ENCODE results near the gene ASB5.

The ASB5 gene

GRCh38 chr4:176268963-176269362 lies at the start of gene ASB5:
TSS of gene ASB5 (minus strand) at chr4:176269222. CDS start at chr4:176269108, 114 bp downstream.
- Histone ChIP-seq H3K4me3 (ENCODE audit: low read depth in 1 of 2, low read length in 2 of 2) (no peak within 1 kb of the TSS), H3K36me3 (ENCODE audit: control insufficient read depth in 1 of 2, insufficient read depth in 2 of 2, low read length in 2 of 2) (no peaks in the 10 kb centered on the region), H3K4me1 (ENCODE audit: control insufficient read depth in 1 of 2, insufficient read depth in 2 of 2, low read length in 2 of 2) (no peaks in the 10 kb centered on the region), H3K27me3 (ENCODE audit: low read depth, low read length) (no peaks in the 10 kb centered on the region), H3K27ac (ENCODE audit: low read length) (no peak within 1 kb of the TSS), H3K9me3 (ENCODE audit: control insufficient read depth in 1 of 2, low read length in 2 of 2) (no peaks in the 10 kb centered on the region)

GRCh38 chr4:176313596-176314336 lies 44.7 kb upstream of the ASB5 start:
- no peaks in the 10 kb centered on the region for H3K36me3 ChIP-seq (ENCODE audit: control insufficient read depth in 1 of 2, insufficient read depth in 2 of 2, low read length in 2 of 2)
- H3K9me3 ChIP-seq (ENCODE audit: control insufficient read depth in 1 of 2, low read length in 2 of 2) = no peaks in the 10 kb centered on the region
- H3K27me3 ChIP-seq (ENCODE audit: low read depth, low read length) = no peaks in the 10 kb centered on the region
- peaks cover 0 to 1% of the 10 kb centered on the region in 2 donors for H3K4me1 ChIP-seq (ENCODE audit: control insufficient read depth in 1 of 2, insufficient read depth in 2 of 2, low read length in 2 of 2)
- H3K27ac ChIP-seq (ENCODE audit: low read length) = no peak overlapping the region
- H3K4me3 ChIP-seq (ENCODE audit: low read depth in 1 of 2, low read length in 2 of 2) = no peak overlapping the region

- Histone ChIP-seq H3K4me1 (ENCODE audit: control insufficient read depth in 1 of 2, insufficient read depth in 2 of 2, low read length in 2 of 2) (no peaks in the 10 kb centered on the region), H3K4me3 (ENCODE audit: low read depth in 1 of 2, low read length in 2 of 2) (no peak overlapping the region), H3K36me3 (ENCODE audit: control insufficient read depth in 1 of 2, insufficient read depth in 2 of 2, low read length in 2 of 2) (no peaks in the 10 kb centered on the region), H3K9me3 (ENCODE audit: control insufficient read depth in 1 of 2, low read length in 2 of 2) (no peaks in the 10 kb centered on the region), H3K27me3 (ENCODE audit: low read depth, low read length) (no peaks in the 10 kb centered on the region), H3K27ac (ENCODE audit: low read length) (no peak overlapping the region)
Observed at GRCh38 chr4:176309772-176310171, 40.8 kb upstream of the ASB5 start.

- no peaks in the 10 kb centered on the region for H3K27me3 ChIP-seq (ENCODE audit: low read depth, low read length)
- no peak overlapping the region for H3K27ac ChIP-seq (ENCODE audit: low read length)
- H3K9me3 ChIP-seq (ENCODE audit: control insufficient read depth in 1 of 2, low read length in 2 of 2) = no peaks in the 10 kb centered on the region
- no peaks in the 10 kb centered on the region for H3K4me1 ChIP-seq (ENCODE audit: control insufficient read depth in 1 of 2, insufficient read depth in 2 of 2, low read length in 2 of 2)
- no peaks in the 10 kb centered on the region for H3K36me3 ChIP-seq (ENCODE audit: control insufficient read depth in 1 of 2, insufficient read depth in 2 of 2, low read length in 2 of 2)
- H3K4me3 ChIP-seq (ENCODE audit: low read depth in 1 of 2, low read length in 2 of 2) = no peak overlapping the region
Observed at GRCh38 chr4:176309046-176309445, 40.0 kb upstream of the ASB5 start.

- Histone ChIP-seq H3K4me3 (ENCODE audit: low read depth in 1 of 2, low read length in 2 of 2) (no peak overlapping the region), H3K27me3 (ENCODE audit: low read depth, low read length) (no peaks in the 10 kb centered on the region), H3K36me3 (ENCODE audit: control insufficient read depth in 1 of 2, insufficient read depth in 2 of 2, low read length in 2 of 2) (no peaks in the 10 kb centered on the region), H3K4me1 (ENCODE audit: control insufficient read depth in 1 of 2, insufficient read depth in 2 of 2, low read length in 2 of 2) (no peaks in the 10 kb centered on the region), H3K9me3 (ENCODE audit: control insufficient read depth in 1 of 2, low read length in 2 of 2) (no peaks in the 10 kb centered on the region), H3K27ac (ENCODE audit: low read length) (no peak overlapping the region)
Observed at GRCh38 chr4:176308441-176308840, 39.4 kb upstream of the ASB5 start.

GRCh38 chr4:176307666-176307930 lies 38.6 kb upstream of the ASB5 start:
- Histone ChIP-seq H3K27me3 (ENCODE audit: low read depth, low read length) (no peaks in the 10 kb centered on the region), H3K4me1 (ENCODE audit: control insufficient read depth in 1 of 2, insufficient read depth in 2 of 2, low read length in 2 of 2) (peaks cover 0 to 3% of the 10 kb centered on the region in 2 donors), H3K4me3 (ENCODE audit: low read depth in 1 of 2, low read length in 2 of 2) (no peak overlapping the region), H3K9me3 (ENCODE audit: control insufficient read depth in 1 of 2, low read length in 2 of 2) (no peaks in the 10 kb centered on the region), H3K27ac (ENCODE audit: low read length) (no peak overlapping the region), H3K36me3 (ENCODE audit: control insufficient read depth in 1 of 2, insufficient read depth in 2 of 2, low read length in 2 of 2) (no peaks in the 10 kb centered on the region)

GRCh38 chr4:176306837-176307665 lies 38.0 kb upstream of the ASB5 start:
- H3K4me3 ChIP-seq (ENCODE audit: low read depth in 1 of 2, low read length in 2 of 2) = no peak overlapping the region
- H3K27ac ChIP-seq (ENCODE audit: low read length) = no peak overlapping the region
- H3K4me1 ChIP-seq (ENCODE audit: control insufficient read depth in 1 of 2, insufficient read depth in 2 of 2, low read length in 2 of 2) = peaks cover 0 to 4% of the 10 kb centered on the region in 2 donors
- no peaks in the 10 kb centered on the region for H3K36me3 ChIP-seq (ENCODE audit: control insufficient read depth in 1 of 2, insufficient read depth in 2 of 2, low read length in 2 of 2)
- H3K27me3 ChIP-seq (ENCODE audit: low read depth, low read length) = no peaks in the 10 kb centered on the region
- no peaks in the 10 kb centered on the region for H3K9me3 ChIP-seq (ENCODE audit: control insufficient read depth in 1 of 2, low read length in 2 of 2)

GRCh38 chr4:176303938-176304337 lies 34.9 kb upstream of the ASB5 start:
- Histone ChIP-seq H3K36me3 (ENCODE audit: control insufficient read depth in 1 of 2, insufficient read depth in 2 of 2, low read length in 2 of 2) (no peaks in the 10 kb centered on the region), H3K27me3 (ENCODE audit: low read depth, low read length) (no peaks in the 10 kb centered on the region), H3K4me1 (ENCODE audit: control insufficient read depth in 1 of 2, insufficient read depth in 2 of 2, low read length in 2 of 2) (peaks cover 0 to 4% of the 10 kb centered on the region in 2 donors), H3K9me3 (ENCODE audit: control insufficient read depth in 1 of 2, low read length in 2 of 2) (no peaks in the 10 kb centered on the region), H3K27ac (ENCODE audit: low read length) (no peak overlapping the region), H3K4me3 (ENCODE audit: low read depth in 1 of 2, low read length in 2 of 2) (no peak overlapping the region)

- Histone ChIP-seq H3K9me3 (ENCODE audit: control insufficient read depth in 1 of 2, low read length in 2 of 2) (no peaks in the 10 kb centered on the region), H3K4me1 (ENCODE audit: control insufficient read depth in 1 of 2, insufficient read depth in 2 of 2, low read length in 2 of 2) (peaks cover 0 to 4% of the 10 kb centered on the region in 2 donors), H3K4me3 (ENCODE audit: low read depth in 1 of 2, low read length in 2 of 2) (no peak overlapping the region), H3K36me3 (ENCODE audit: control insufficient read depth in 1 of 2, insufficient read depth in 2 of 2, low read length in 2 of 2) (no peaks in the 10 kb centered on the region), H3K27me3 (ENCODE audit: low read depth, low read length) (no peaks in the 10 kb centered on the region), H3K27ac (ENCODE audit: low read length) (no peak overlapping the region)
Observed at GRCh38 chr4:176302283-176303275, 33.6 kb upstream of the ASB5 start.

- no peaks in the 10 kb centered on the region for H3K9me3 ChIP-seq (ENCODE audit: control insufficient read depth in 1 of 2, low read length in 2 of 2)
- H3K36me3 ChIP-seq (ENCODE audit: control insufficient read depth in 1 of 2, insufficient read depth in 2 of 2, low read length in 2 of 2) = no peaks in the 10 kb centered on the region
- no peak overlapping the region for H3K4me3 ChIP-seq (ENCODE audit: low read depth in 1 of 2, low read length in 2 of 2)
- no peak overlapping the region for H3K27ac ChIP-seq (ENCODE audit: low read length)
- H3K27me3 ChIP-seq (ENCODE audit: low read depth, low read length) = no peaks in the 10 kb centered on the region
- peaks cover 0 to 4% of the 10 kb centered on the region in 2 donors for H3K4me1 ChIP-seq (ENCODE audit: control insufficient read depth in 1 of 2, insufficient read depth in 2 of 2, low read length in 2 of 2)
Observed at GRCh38 chr4:176300565-176300964, 31.5 kb upstream of the ASB5 start.

GRCh38 chr4:176300036-176300435 lies 31.0 kb upstream of the ASB5 start:
- H3K4me3 ChIP-seq (ENCODE audit: low read depth in 1 of 2, low read length in 2 of 2) = no peak overlapping the region
- peaks cover 0 to 4% of the 10 kb centered on the region in 2 donors for H3K4me1 ChIP-seq (ENCODE audit: control insufficient read depth in 1 of 2, insufficient read depth in 2 of 2, low read length in 2 of 2)
- H3K36me3 ChIP-seq (ENCODE audit: control insufficient read depth in 1 of 2, insufficient read depth in 2 of 2, low read length in 2 of 2) = no peaks in the 10 kb centered on the region
- H3K27me3 ChIP-seq (ENCODE audit: low read depth, low read length) = no peaks in the 10 kb centered on the region
- H3K27ac ChIP-seq (ENCODE audit: low read length) = no peak overlapping the region
- H3K9me3 ChIP-seq (ENCODE audit: control insufficient read depth in 1 of 2, low read length in 2 of 2) = no peaks in the 10 kb centered on the region
